Right lobe of liver (tissue), 6 donors: ENCODE measurements around the gene ERCC8. TPM values are rescaled to one million over a fixed set of nuclear protein-coding genes. Genes with fewer than 3 reads are reported as not detected.

ENCODE experiments used
- ATAC-seq, 4 donors: fragments of 200-7000 bp; cut with Tn5 transposase; one replicate each; pipeline ENCODE4 v1.9.1; 2020; ENCODE audit warnings: mild to moderate bottlenecking in 4 of 4, moderate library complexity in 4 of 4
- DNase-seq, 3 donors: peaks; one replicate each; pipeline ENCODE4 v3.0.0-alpha.2; 2020
- H3K27ac ChIP-seq, 3 donors: fragments of 200-600 bp; one replicate each; pipeline ENCODE4 v1.8.0; 2022
- H3K27me3 ChIP-seq, 2 donors: fragments of 200-600 bp; one replicate each; pipeline ENCODE4 v1.8.0; 2022
- H3K36me3 ChIP-seq, 4 donors: fragments of 200-600 bp; sonication (generic) in 1 of 4; one replicate each; pipeline versions ENCODE4 v1.5.1 to v1.8.0; 2017 to 2022; ENCODE audit warnings: control low read depth in 1 of 4
- H3K4me1 ChIP-seq, 4 donors: fragments of 200-600 bp; sonication (generic) in 1 of 4; one replicate each; pipeline versions ENCODE4 v1.5.1 to v1.8.0; 2017 to 2022; ENCODE audit warnings: control low read depth in 1 of 4
- H3K4me3 ChIP-seq, 3 donors: fragments of 200-600 bp; one replicate each; pipeline ENCODE4 v1.8.0; 2022
- H3K9me3 ChIP-seq, 4 donors: fragments of 200-600 bp; sonication (generic) in 1 of 4; one replicate each; pipeline versions ENCODE4 v1.5.1 to v1.8.0; 2017 to 2022; ENCODE audit warnings: control low read depth in 1 of 4
- CTCF ChIP-seq, 4 donors: fragments of 200-600 bp in 3 of 4; fragments of 450-650 bp in 1 of 4; IDR thresholded peaks; one replicate each; pipeline versions ENCODE4 v1.5.1 to v1.8.0; 2016 to 2022; ENCODE audit warnings: antibody characterized with exemption in 4 of 4, mild to moderate bottlenecking in 2 of 4
- POLR2A ChIP-seq: fragments of 450-650 bp; IDR thresholded peaks from one replicate; pipeline ENCODE4 v1.6.1; 2017; ENCODE audit warnings: antibody characterized with exemption, mild to moderate bottlenecking
- WGBS: methylation state at CpG from one replicate; pipeline ENCODE4 v1.1.6; 2018; ENCODE audit warnings: low coverage, low lambda C conversion rate; ENCODE audit not compliant: insufficient coverage; ENCODE audit errors: missing lambda C conversion rate; 5-methylcytosine and 5-hydroxymethylcytosine counted together
- intact Hi-C, 2 donors: fragments of 100-400 bp; cut with DNase I; formaldehyde crosslinking; loops; one replicate each; pipeline versions ENCODE4 v1.11.2 to v1.14.1; 2022
- total RNA-seq, 6 experiments: library from RNA; depleted of rRNA in 2 of 6; stranded (reverse); fragments of >200 nt in 2 of 6; fragmentation: NEBNext Ultra II Directional in 3 of 6; extraction: Animal tissue kit (Norgen Biotek cat#: 25700) in 3 of 6; gene quantifications; one replicate each; pipeline versions ENCODE4 v1.1.0 to v1.2.4, GENCODE V29; 2016 to 2023
- donor health status: DM: no; HTN: yes; CAD: no.
- donor health status: DM: no; HTN: no; CAD: no.
- donor health status: DM: no; HTN: no; CAD: no.
- donor health status: DM: no; HTN: yes; CAD: no.
- donor health status: DM: no; HTN: yes; CAD: no.

Gene ERCC8
- total RNA-seq, 6 experiments from 2014 or later, result 4.0 to 10.7 (median 4.5) TPM

GRCh38 chr5:60835554-60835953, 109.3 kb downstream of the ERCC8 start:
- intact Hi-C loops, result no loop called here
- Histone ChIP-seq H3K27me3 (no peaks in the 10 kb centered on the region), H3K9me3 (no peaks in the 10 kb centered on the region), H3K36me3 (no peaks in the 10 kb centered on the region), H3K4me3 (no peak overlapping the region), H3K4me1 (no peaks in the 10 kb centered on the region), H3K27ac (no peak overlapping the region)
- WGBS, result 56% methylated on average over 5 of the region's 5 CpGs
- ATAC-seq (no peak), DNase-seq (no peak)
- TF ChIP-seq POLR2A, result no peak
- TF ChIP-seq CTCF (IDR thresholded peaks at IDR 0.05), result no peak

DNA sequence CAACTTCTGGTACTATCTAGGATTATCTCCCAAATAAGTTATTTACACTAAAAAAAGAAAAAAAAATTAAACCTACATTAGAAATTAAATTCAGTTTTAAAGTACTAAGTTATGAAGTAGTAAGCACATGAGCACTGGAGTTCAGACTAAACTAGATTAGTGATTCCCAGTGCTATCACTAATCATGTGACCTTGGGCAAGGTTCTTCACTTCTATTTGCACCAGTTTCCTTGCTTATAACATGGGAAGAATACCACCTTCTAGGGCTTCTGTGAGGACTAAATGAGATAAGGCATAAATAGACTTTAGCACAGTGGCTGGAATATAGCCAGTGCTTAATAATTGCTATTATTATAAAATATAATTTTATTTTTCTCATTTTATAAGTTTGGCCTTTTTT, 111.3 kb downstream of the ERCC8 start:
- Histone ChIP-seq H3K9me3 (no peaks in the 10 kb centered on the region), H3K36me3 (no peaks in the 10 kb centered on the region), H3K4me1 (no peaks in the 10 kb centered on the region), H3K27me3 (no peaks in the 10 kb centered on the region), H3K27ac (no peak overlapping the region), H3K4me3 (no peak overlapping the region)
- TF ChIP-seq POLR2A, result no peak
- no peak for ATAC-seq
- no peak for DNase-seq
- intact Hi-C loops, result no loop called here

DNA sequence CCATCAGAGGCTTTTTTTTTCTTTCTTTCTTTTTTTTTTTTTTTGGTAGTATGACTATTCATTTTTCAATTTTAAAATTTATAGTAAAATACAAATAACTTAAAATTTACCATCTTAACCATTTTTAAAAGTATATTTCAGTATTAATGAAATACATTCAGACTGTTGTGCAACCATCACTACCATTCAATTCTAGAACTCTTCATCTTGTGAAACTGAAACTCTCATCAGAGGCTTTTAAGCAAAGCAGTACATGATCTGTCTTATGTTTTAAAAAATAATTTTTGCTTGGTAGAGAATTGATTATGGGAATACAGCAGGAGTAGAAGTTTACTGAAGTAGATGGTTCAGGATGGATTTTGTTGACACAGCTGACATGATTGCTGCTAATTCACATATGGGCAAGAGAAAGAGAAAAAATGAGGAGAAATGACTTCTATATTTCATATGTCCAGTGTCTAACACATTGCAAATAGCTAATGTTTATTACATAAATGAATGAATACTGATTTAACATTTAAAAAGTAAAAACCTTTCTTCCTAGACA, 114.2 kb downstream of the ERCC8 start:
- no peak for ATAC-seq

DNA sequence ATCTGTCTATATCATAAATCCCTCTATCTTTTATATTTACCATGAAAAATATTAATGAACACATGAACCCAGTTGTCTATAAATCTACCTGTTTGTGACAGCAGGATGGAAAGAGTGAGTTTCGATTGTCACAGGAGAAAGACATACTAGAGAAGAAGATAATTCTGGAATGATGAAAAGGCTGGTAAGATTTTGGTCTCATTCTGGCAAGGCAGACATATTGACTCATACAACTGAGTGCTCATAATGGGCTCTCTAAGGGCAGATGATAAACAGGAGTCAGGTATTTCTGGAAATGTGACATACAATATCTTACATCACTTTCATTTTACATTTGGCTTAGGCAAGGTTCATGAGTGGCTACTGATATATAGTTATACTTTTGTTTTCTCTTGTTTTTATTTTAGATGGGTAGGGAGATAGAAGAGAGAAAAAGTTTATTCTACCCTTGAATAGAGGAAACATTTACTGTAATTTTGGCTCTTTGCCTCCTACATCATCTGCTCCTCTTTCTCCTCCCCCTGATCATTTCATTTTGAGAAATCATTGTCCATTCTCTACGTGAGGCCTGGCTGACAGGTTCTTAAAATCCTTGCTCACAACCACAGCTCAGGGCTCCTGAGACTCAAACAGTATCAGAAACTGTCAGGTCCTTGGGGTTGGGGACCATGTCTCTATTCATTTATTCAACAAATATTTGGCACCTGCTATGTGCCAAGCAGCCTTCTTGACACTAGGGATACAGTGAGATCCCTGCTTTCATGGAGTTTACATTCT, 115.2 kb downstream of the ERCC8 start:
- 57% methylated on average over 2 of the region's 2 CpGs for WGBS
- TF ChIP-seq CTCF (IDR thresholded peaks at IDR 0.05), result no peak
- no peak for TF ChIP-seq POLR2A
- intact Hi-C loops, result no loop called here
- ATAC-seq (no peak), DNase-seq (no peak)
- H3K27ac ChIP-seq, result no peak overlapping the region
- H3K36me3 ChIP-seq, result no peaks in the 10 kb centered on the region
- no peaks in the 10 kb centered on the region for H3K27me3 ChIP-seq
- no peaks in the 10 kb centered on the region for H3K4me1 ChIP-seq
- H3K4me3 ChIP-seq, result no peak overlapping the region
- H3K9me3 ChIP-seq, result no peaks in the 10 kb centered on the region

More for the DNA sequence above, 114.2 kb downstream of the ERCC8 start:
- Histone ChIP-seq H3K27me3 (no peaks in the 10 kb centered on the region), H3K4me1 (no peaks in the 10 kb centered on the region), H3K4me3 (no peak overlapping the region), H3K36me3 (no peaks in the 10 kb centered on the region), H3K27ac (no peak overlapping the region), H3K9me3 (no peaks in the 10 kb centered on the region)
- intact Hi-C loops, result no loop called here
- TF ChIP-seq CTCF (IDR thresholded peaks at IDR 0.05), result no peak
- no peak for TF ChIP-seq POLR2A
- no peak for DNase-seq

DNA sequence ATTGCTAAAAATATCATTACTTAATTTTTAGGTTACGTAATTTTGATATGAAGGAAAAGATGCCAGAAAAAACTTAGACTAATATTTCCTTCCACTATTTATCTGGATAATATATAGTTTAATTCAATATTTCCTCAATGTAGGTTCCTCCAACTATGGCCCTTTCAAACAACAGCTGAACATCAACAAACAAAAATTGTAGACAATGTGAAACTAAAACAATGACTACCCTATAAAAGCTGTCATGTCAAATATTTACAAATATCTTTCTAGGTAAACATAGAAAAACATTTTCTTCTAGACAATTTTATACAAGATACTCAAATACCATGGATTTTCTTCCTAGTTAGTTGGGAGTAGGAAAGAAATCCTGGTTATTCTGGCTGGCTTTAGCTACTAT, 117.7 kb downstream of the ERCC8 start:
- intact Hi-C loops, result no loop called here
- Histone ChIP-seq H3K4me3 (no peak overlapping the region), H3K36me3 (no peaks in the 10 kb centered on the region), H3K27me3 (no peaks in the 10 kb centered on the region), H3K27ac (no peak overlapping the region), H3K9me3 (no peaks in the 10 kb centered on the region), H3K4me1 (no peaks in the 10 kb centered on the region)
- no peak for DNase-seq
- TF ChIP-seq POLR2A (no peak), CTCF (IDR thresholded peaks at IDR 0.05) (no peak)
- WGBS, result 80% methylated on average over 1 of the region's 1 CpG
- ATAC-seq, result no peak
